SK-N-SH (cell line): ENCODE measurements around the gene LRRC27. TPM values are rescaled to one million over a fixed set of nuclear protein-coding genes. Genes with fewer than 3 reads are reported as not detected.
"Not testable (repeated sequence)": the region's sequence is repeated elsewhere in the genome, so short reads cannot be mapped to it uniquely, and the experiment has no call there.

Experiments used
- CTCF ChIA-PET: fragments of 300-600, 350-600 bp; formaldehyde crosslinking; extraction: SDS; loops from one replicate; lab custom pipeline; 2021; lab: Yijun Ruan, JAX
- POLR2A ChIA-PET: fragments of 350-600 bp; sonication (Branson Sonifier 250); formaldehyde crosslinking; extraction: SDS; loops from one replicate; lab custom pipeline; 2020; ENCODE audit warnings: antibody characterized with exemption, inconsistent platforms; lab: Yijun Ruan, JAX
- DNase-seq: peaks from one replicate; pipeline ENCODE4 v3.0.0; 2012
- H2AFZ ChIP-seq: fragments of 200-600 bp; sonication (generic); 2 replicates; pipeline ENCODE4 v1.8.1; 2016; ENCODE audit warnings: antibody characterized with exemption, mild to moderate bottlenecking, low read depth
- H3F3A ChIP-seq: fragments of 200-600 bp; sonication (generic); replicated peaks from 2 replicates; pipeline ENCODE3; 2016; ENCODE audit warnings: antibody characterized with exemption, mild to moderate bottlenecking; ENCODE audit not compliant: insufficient read depth
- H3K27ac ChIP-seq, 2 experiments: fragments of 200-500 bp in 1 of 2; fragments of 200-600 bp in 1 of 2; sonication (Bioruptor generic) in 1 of 2; sonication (generic), shearing (Covaris generic) in 1 of 2; 2 replicates each; pipeline versions ENCODE4 v1.5.1 to v1.6.1; 2014 to 2016; ENCODE audit warnings: low read depth in 2 of 2, inconsistent platforms in 1 of 2, low read length in 1 of 2, mild to moderate bottlenecking in 1 of 2, mixed read lengths in 1 of 2
- H3K27me3 ChIP-seq: fragments of 200-600 bp; sonication (generic), shearing (Covaris generic); 2 replicates; pipeline ENCODE4 v1.6.1; 2016; ENCODE audit warnings: mixed run types; ENCODE audit not compliant: insufficient read depth
- H3K36me3 ChIP-seq, 2 experiments: fragments of 200-500 bp in 1 of 2; fragments of 200-600 bp in 1 of 2; sonication (Bioruptor generic) in 1 of 2; sonication (generic) in 1 of 2; replicated peaks in 1 of 2; 2 replicates each; pipeline versions ENCODE3 to v1.5.1; 2014 to 2016; ENCODE audit warnings: low read length in 1 of 2, mild to moderate bottlenecking in 1 of 2; ENCODE audit not compliant: insufficient read depth in 2 of 2, control insufficient read depth in 1 of 2
- H3K4me1 ChIP-seq, 2 experiments: fragments of 200-500 bp in 1 of 2; fragments of 200-600 bp in 1 of 2; sonication (Bioruptor generic) in 1 of 2; sonication (generic), shearing (Covaris generic) in 1 of 2; 2 replicates each; pipeline versions ENCODE4 v1.5.1 to v1.6.1; 2014 to 2016; ENCODE audit warnings: low read depth in 1 of 2, low read length in 1 of 2, mixed run types in 1 of 2; ENCODE audit not compliant: insufficient read depth in 2 of 2, control insufficient read depth in 1 of 2
- H3K4me2 ChIP-seq: fragments of 200-600 bp; sonication (generic), shearing (Covaris generic); 2 replicates; pipeline ENCODE4 v1.6.1; 2017; ENCODE audit warnings: mixed run types
- H3K4me3 ChIP-seq, 2 experiments: fragments of 200-500 bp in 1 of 2; fragments of 200-600 bp in 1 of 2; sonication (Bioruptor generic) in 1 of 2; sonication (generic), shearing (Covaris generic) in 1 of 2; 2 replicates each; pipeline versions ENCODE4 v1.5.1 to v1.8.1; 2014 to 2016; ENCODE audit warnings: low read depth in 2 of 2, inconsistent platforms in 1 of 2, low read length in 1 of 2, mild to moderate bottlenecking in 1 of 2, mixed read lengths in 1 of 2, moderate library complexity in 1 of 2
- H3K79me2 ChIP-seq: fragments of 200-600 bp; sonication (generic); 2 replicates; pipeline ENCODE4 v1.8.1; 2017; ENCODE audit warnings: mild to moderate bottlenecking; ENCODE audit not compliant: insufficient read depth
- H3K9ac ChIP-seq: fragments of 200-600 bp; sonication (generic); 2 replicates; pipeline ENCODE4 v1.6.1; 2017; ENCODE audit warnings: mixed run types
- H3K9me2 ChIP-seq: fragments of 200-600 bp; sonication (generic); 2 replicates; pipeline ENCODE4 v1.6.1; 2017; ENCODE audit warnings: mixed run types
- H3K9me3 ChIP-seq: fragments of 200-600 bp; sonication (generic); 2 replicates; pipeline ENCODE4 v1.6.1; 2017; ENCODE audit warnings: mixed run types, mild to moderate bottlenecking, moderate library complexity
- H4K20me1 ChIP-seq: fragments of 200-600 bp; sonication (generic); 2 replicates; pipeline ENCODE4 v1.6.1; 2017; ENCODE audit warnings: mild to moderate bottlenecking, mixed run types; ENCODE audit not compliant: insufficient read depth
- FOXM1 ChIP-seq: IDR thresholded peaks from 2 replicates; pipeline ENCODE4 v1.4.0; 2012; ENCODE audit warnings: low read depth, mild to moderate bottlenecking
- RAD21 ChIP-seq: IDR thresholded peaks from 2 replicates; pipeline ENCODE4 v1.6.1; 2012; ENCODE audit warnings: mild to moderate bottlenecking, low read length
- RXRA ChIP-seq: IDR thresholded peaks from 2 replicates; pipeline ENCODE4 v1.4.0; 2012; ENCODE audit warnings: low read depth, mild to moderate bottlenecking, borderline replicate concordance
- SMC3 ChIP-seq: IDR thresholded peaks from 2 replicates; pipeline ENCODE4 v1.6.1; 2012; ENCODE audit warnings: low read depth, low read length, improper control_type of control experiment
- TEAD4 ChIP-seq: IDR thresholded peaks from 2 replicates; pipeline ENCODE4 v1.4.0; 2012; ENCODE audit warnings: mild to moderate bottlenecking, borderline replicate concordance; ENCODE audit not compliant: insufficient read depth
- WGBS: methylation state at CpG from one replicate; pipeline ENCODE4 v1.1.6; 2017; ENCODE audit warnings: low lambda C conversion rate; 5-methylcytosine and 5-hydroxymethylcytosine counted together
- polyA plus RNA-seq, 3 experiments: library from polyadenylated mRNA; depleted of rRNA; stranded (reverse); fragments of >200 nt; gene quantifications; 2 replicates each; pipeline ENCODE4 v1.2.3, GENCODE V29; 2012
- TF ChIP-seq, protein P1 (sequence below): fragments of 200-600 bp; sonication (generic); IDR thresholded peaks from 2 replicates; pipeline ENCODE4 v1.6.1; 2017; ENCODE audit warnings: antibody characterized with exemption, mild to moderate bottlenecking, moderate library complexity

LRRC27 gene
- polyA plus RNA-seq, 1 of the 3 experiments (the other 2 are of a cell fraction) = 10.0 TPM

DNA sequence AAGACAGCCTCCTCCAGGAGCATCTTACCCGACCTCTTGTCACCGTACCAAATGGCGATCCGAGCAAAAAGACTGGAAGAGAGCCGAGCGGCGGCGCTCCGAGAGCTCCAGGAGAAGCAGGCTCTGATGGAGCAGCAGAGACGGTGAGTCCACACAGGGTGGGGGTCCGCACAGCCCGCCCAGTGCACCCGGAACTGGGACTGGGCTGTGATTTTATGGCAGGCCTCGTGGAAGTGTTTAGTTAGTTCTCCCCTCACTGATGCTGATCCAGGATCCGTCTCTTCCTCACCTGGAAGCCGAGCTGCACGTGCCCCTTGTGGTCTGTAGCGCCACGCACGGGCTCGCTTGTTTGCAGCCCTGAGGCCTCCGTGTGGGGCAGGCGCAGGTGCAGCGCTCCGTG, 19.6 kb downstream of the LRRC27 start:
- Histone ChIP-seq H3K4me2 (no peak overlapping the region), H3F3A (no peaks in the 10 kb centered on the region), H3K79me2 (no peaks in the 10 kb centered on the region), H4K20me1 (peaks cover 5% of the 10 kb centered on the region; the same call in 1 of the 2 replicates), H3K4me3 (no peak overlapping the region), H3K4me1 (no peaks in the 10 kb centered on the region), H3K9ac (no peak overlapping the region), H3K36me3 (peaks cover 0 to 17% of the 10 kb centered on the region in 2 experiments), H2AFZ (no peak overlapping the region), H3K27ac (no peak overlapping the region), H3K27me3 (no peaks in the 10 kb centered on the region), H3K9me2 (no peaks in the 10 kb centered on the region), H3K9me3 (no peaks in the 10 kb centered on the region)
- 93% methylated on average over 21 of the region's 25 CpGs for WGBS
- TF ChIP-seq RXRA = no peak
- no peak for TF ChIP-seq TEAD4
- TF ChIP-seq FOXM1 = no peak
- no peak for DNase-seq
- ChIA-PET POLR2A (no interaction called here), CTCF (interaction anchor here (1.0 to 4.8 kb wide), 4 partner anchors 9 to 127 kb away, joined by 3 to 31 read pairs (median 18); no protein-coding TSS in a partner anchor)

DNA sequence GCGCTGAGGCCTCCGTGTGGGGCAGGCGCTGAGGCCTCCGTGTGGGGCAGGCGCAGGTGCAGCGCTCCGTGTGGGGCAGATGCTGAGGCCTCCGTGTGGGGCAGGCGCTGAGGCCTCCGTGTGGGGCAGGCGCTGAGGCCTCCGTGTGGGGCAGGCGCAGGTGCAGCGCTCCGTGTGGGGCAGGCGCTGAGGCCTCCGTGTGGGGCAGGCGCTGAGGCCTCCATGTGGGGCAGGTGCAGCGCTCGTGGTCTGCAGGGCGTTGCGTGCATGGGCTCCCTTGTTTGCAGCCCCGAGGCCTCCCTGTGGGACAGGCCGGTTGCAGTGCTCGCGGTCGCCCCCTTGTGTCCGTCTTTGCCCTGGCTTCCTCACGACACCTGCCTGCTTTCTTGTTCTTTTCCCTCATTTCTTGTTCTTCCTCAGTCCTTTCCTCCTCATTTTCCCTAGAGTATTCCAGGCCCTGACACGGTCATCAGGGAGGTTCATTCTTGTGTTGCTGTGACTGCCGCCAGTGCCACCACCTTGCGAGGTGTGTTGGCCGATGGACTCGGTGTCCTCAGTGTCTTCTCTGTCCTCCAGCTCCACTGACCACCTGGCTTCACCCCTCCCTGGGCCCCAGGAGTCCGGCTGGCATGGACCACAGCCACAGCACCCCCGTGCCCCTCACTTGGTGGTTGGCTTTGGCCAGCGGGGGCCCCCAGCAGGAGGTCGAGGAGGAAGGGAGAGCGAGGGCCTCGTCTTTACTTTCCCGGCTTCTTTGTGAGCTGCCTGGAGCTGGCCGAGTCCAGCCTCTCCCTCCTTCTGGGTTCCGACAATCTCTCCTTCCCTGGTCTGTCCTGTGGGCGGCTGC, 20.7 kb downstream of the LRRC27 start:
- H3K9me2 ChIP-seq, H2AFZ ChIP-seq, H3K4me3 ChIP-seq, H3F3A ChIP-seq, H4K20me1 ChIP-seq, POLR2A ChIA-PET, H3K27me3 ChIP-seq, H3K4me1 ChIP-seq, H3K9ac ChIP-seq, H3K79me2 ChIP-seq, H3K27ac ChIP-seq, H3K4me2 ChIP-seq, H3K9me3 ChIP-seq: not testable (repeated sequence)
- TF ChIP-seq RAD21 = peak; percentile 70
- peak; percentile 83 for TF ChIP-seq SMC3
- TF ChIP-seq, protein P1, sequence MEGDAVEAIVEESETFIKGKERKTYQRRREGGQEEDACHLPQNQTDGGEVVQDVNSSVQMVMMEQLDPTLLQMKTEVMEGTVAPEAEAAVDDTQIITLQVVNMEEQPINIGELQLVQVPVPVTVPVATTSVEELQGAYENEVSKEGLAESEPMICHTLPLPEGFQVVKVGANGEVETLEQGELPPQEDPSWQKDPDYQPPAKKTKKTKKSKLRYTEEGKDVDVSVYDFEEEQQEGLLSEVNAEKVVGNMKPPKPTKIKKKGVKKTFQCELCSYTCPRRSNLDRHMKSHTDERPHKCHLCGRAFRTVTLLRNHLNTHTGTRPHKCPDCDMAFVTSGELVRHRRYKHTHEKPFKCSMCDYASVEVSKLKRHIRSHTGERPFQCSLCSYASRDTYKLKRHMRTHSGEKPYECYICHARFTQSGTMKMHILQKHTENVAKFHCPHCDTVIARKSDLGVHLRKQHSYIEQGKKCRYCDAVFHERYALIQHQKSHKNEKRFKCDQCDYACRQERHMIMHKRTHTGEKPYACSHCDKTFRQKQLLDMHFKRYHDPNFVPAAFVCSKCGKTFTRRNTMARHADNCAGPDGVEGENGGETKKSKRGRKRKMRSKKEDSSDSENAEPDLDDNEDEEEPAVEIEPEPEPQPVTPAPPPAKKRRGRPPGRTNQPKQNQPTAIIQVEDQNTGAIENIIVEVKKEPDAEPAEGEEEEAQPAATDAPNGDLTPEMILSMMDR = peak; percentile 68
- H3K36me3 ChIP-seq = peaks cover 0 to 23% of the 10 kb centered on the region in 2 experiments
- CTCF ChIA-PET = interaction anchor here (0.7 to 4.3 kb wide), 24 partner anchors 8 to 290 kb away, joined by 3 to 41 read pairs (median 4); no protein-coding TSS in a partner anchor
- 53% methylated on average over 18 of the region's 44 CpGs for WGBS
- peak; percentile 90 for DNase-seq
